ENCODE results near the gene RETREG1. TPM values are rescaled to one million over a fixed set of nuclear protein-coding genes. Genes with fewer than 3 reads are reported as not detected.

The RETREG1 gene
- total RNA-seq, 1 donor from 2014 or later: 8.3 TPM

DNA sequence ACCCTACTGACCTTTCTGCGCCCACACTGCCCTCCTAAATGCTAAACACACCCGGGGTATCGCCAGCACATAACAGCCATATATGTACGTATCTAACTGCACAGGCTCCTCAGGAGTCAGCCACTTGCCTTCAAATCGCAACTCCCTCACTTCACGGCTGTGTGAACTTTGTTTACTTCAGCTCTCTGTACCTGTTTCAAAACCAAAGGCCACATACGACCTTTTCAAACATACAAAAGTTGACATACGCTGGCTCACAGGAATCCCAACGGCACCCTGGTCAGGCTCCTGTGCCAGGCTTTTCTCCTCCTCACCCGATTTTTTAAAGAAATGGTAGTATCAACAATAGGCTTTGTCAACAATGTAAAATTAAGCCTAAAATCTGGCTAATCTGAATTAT lies 112.2 kb downstream of the RETREG1 start:
- Mint-ChIP-seq H3K27me3 (ENCODE audit: low read depth) (peaks cover 7% of the 10 kb centered on the region), H3K36me3 (no peaks in the 10 kb centered on the region), H3K27ac (no peak overlapping the region), H3K4me3 (no peak overlapping the region), H3K4me1 (peaks cover 12% of the 10 kb centered on the region), H3K9me3 (peaks cover 7% of the 10 kb centered on the region)
- TF ChIP-seq, protein P1, sequence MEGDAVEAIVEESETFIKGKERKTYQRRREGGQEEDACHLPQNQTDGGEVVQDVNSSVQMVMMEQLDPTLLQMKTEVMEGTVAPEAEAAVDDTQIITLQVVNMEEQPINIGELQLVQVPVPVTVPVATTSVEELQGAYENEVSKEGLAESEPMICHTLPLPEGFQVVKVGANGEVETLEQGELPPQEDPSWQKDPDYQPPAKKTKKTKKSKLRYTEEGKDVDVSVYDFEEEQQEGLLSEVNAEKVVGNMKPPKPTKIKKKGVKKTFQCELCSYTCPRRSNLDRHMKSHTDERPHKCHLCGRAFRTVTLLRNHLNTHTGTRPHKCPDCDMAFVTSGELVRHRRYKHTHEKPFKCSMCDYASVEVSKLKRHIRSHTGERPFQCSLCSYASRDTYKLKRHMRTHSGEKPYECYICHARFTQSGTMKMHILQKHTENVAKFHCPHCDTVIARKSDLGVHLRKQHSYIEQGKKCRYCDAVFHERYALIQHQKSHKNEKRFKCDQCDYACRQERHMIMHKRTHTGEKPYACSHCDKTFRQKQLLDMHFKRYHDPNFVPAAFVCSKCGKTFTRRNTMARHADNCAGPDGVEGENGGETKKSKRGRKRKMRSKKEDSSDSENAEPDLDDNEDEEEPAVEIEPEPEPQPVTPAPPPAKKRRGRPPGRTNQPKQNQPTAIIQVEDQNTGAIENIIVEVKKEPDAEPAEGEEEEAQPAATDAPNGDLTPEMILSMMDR (IDR thresholded peaks at IDR 0.05; ENCODE audit: unreplicated experiment): no peak
- DNase-seq (ENCODE audit: low spot score in 2 of 2, unreplicated experiment in 2 of 2): no peak

GRCh38 chr5:16502866-16503265 lies 113.9 kb downstream of the RETREG1 start:
- H3K27ac Mint-ChIP-seq: no peak overlapping the region
- no peaks in the 10 kb centered on the region for H3K27me3 Mint-ChIP-seq (ENCODE audit: low read depth)
- H3K4me3 Mint-ChIP-seq: no peak overlapping the region

GRCh38 chr5:16500024-16500423 lies 116.8 kb downstream of the RETREG1 start:
- peaks cover 23% of the 10 kb centered on the region for H3K9me3 Mint-ChIP-seq
- H3K27ac Mint-ChIP-seq: no peak overlapping the region
- no peak for DNase-seq (ENCODE audit: low spot score in 2 of 2, unreplicated experiment in 2 of 2)
- no peaks in the 10 kb centered on the region for H3K4me1 Mint-ChIP-seq
- no peaks in the 10 kb centered on the region for H3K27me3 Mint-ChIP-seq (ENCODE audit: low read depth)
- H3K4me3 Mint-ChIP-seq: no peak overlapping the region
- TF ChIP-seq, protein P1 (IDR thresholded peaks at IDR 0.05; ENCODE audit: unreplicated experiment): no peak
- H3K36me3 Mint-ChIP-seq: peaks cover under 1% of the 10 kb centered on the region

More at GRCh38 chr5:16502866-16503265, 113.9 kb downstream of the RETREG1 start:
- TF ChIP-seq, protein P1 (IDR thresholded peaks at IDR 0.05; ENCODE audit: unreplicated experiment): no peak
- DNase-seq (ENCODE audit: low spot score in 2 of 2, unreplicated experiment in 2 of 2): no peak
- Mint-ChIP-seq H3K4me1 (no peaks in the 10 kb centered on the region), H3K36me3 (no peaks in the 10 kb centered on the region), H3K9me3 (peaks cover 10% of the 10 kb centered on the region)

DNA sequence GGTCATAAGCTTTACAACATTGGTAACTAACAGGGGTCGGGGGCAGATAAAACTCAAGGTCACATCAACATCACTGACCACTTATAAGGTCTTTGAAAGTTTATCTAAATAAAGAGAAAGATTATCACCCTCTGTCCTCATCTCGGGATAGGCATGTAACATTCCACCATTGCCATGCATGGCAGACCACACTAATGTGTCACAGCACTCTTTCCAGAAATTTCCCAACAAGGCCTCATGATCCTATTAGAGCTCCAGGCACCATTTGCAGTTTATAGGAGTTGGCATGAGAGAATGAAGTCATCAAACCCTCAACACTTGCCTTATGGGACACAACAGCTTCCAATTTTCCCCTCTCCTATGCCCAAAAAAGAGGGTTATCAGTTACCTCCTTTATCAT lies 119.3 kb downstream of the RETREG1 start:
- H3K27me3 Mint-ChIP-seq (ENCODE audit: low read depth): no peaks in the 10 kb centered on the region
- no peak overlapping the region for H3K4me3 Mint-ChIP-seq
- TF ChIP-seq, protein P1 (IDR thresholded peaks at IDR 0.05; ENCODE audit: unreplicated experiment): no peak
- no peak overlapping the region for H3K27ac Mint-ChIP-seq
- peaks cover 23% of the 10 kb centered on the region for H3K9me3 Mint-ChIP-seq
- H3K4me1 Mint-ChIP-seq: peaks cover 6% of the 10 kb centered on the region
- peaks cover 6% of the 10 kb centered on the region for H3K36me3 Mint-ChIP-seq
- DNase-seq (ENCODE audit: low spot score in 2 of 2, unreplicated experiment in 2 of 2): no peak

DNA sequence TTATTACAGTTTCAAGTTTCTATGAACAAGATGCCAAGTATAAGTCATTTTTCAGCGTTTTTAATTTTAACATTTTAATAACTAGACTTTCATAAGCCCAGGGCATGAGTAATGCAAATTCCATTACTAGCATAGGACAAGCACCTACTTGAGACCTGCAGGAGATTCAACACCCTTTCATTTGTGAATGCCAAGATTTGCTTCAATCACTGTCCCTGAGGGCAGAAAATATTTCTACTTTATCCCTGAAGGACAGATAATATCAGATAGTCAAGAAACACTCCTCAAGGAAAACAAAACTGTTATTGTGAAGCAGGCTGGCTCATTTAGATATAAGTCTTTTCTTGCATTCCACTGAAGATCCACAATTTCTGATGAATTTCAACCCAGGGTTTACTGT lies 123.5 kb downstream of the RETREG1 start:
- H3K27ac Mint-ChIP-seq: no peak overlapping the region
- H3K27me3 Mint-ChIP-seq (ENCODE audit: low read depth): no peaks in the 10 kb centered on the region
- peaks cover 6% of the 10 kb centered on the region for H3K4me1 Mint-ChIP-seq
- TF ChIP-seq, protein P1 (IDR thresholded peaks at IDR 0.05; ENCODE audit: unreplicated experiment): no peak
- no peak for DNase-seq (ENCODE audit: low spot score in 2 of 2, unreplicated experiment in 2 of 2)
- H3K36me3 Mint-ChIP-seq: peaks cover 6% of the 10 kb centered on the region
- H3K9me3 Mint-ChIP-seq: peaks cover 23% of the 10 kb centered on the region
- no peak overlapping the region for H3K4me3 Mint-ChIP-seq

Data from mesothelial cell of epicardium (in vitro differentiated cells).